H9 (cell line): ENCODE measurements around the gene METTL25B. TPM values are rescaled to one million over a fixed set of nuclear protein-coding genes. Genes with fewer than 3 reads are reported as not detected.

Experiments used
- DNase-seq: peaks from one replicate; pipeline ENCODE4 v3.0.0-alpha.2; 2017
- H2AFZ ChIP-seq: one replicate; pipeline ENCODE4 v1.6.1; 2013; ENCODE audit warnings: mild to moderate bottlenecking, low read length, control low read depth, moderate library complexity
- H2AK5ac ChIP-seq: 2 replicates; pipeline ENCODE4 v1.6.1; 2013; ENCODE audit warnings: low read length, control low read depth, mixed read lengths; ENCODE audit not compliant: insufficient read length
- H2BK120ac ChIP-seq: one replicate; pipeline ENCODE4 v1.6.1; 2013; ENCODE audit warnings: low read depth, mild to moderate bottlenecking, low read length, control low read depth, inconsistent platforms; ENCODE audit not compliant: poor library complexity, severe bottlenecking
- H2BK12ac ChIP-seq: 2 replicates; pipeline ENCODE4 v1.6.1; 2013; ENCODE audit warnings: low read length, control low read depth, mixed read lengths, low read depth; ENCODE audit not compliant: insufficient read length
- H2BK15ac ChIP-seq: 2 replicates; pipeline ENCODE4 v1.6.1; 2013; ENCODE audit warnings: low read depth, low read length, control low read depth
- H2BK20ac ChIP-seq: one replicate; pipeline ENCODE4 v1.6.1; 2013; ENCODE audit warnings: low read depth, mild to moderate bottlenecking, low read length, control low read depth, inconsistent platforms; ENCODE audit not compliant: poor library complexity, severe bottlenecking
- H2BK5ac ChIP-seq: 2 replicates; pipeline ENCODE4 v1.6.1; 2013; ENCODE audit warnings: low read length, control low read depth, mixed read lengths; ENCODE audit not compliant: insufficient read length
- H3K14ac ChIP-seq: 2 replicates; pipeline ENCODE4 v1.6.1; 2013; ENCODE audit warnings: low read length, control low read depth; ENCODE audit not compliant: insufficient read depth
- H3K18ac ChIP-seq: 2 replicates; pipeline ENCODE4 v1.6.1; 2013; ENCODE audit warnings: low read depth, mild to moderate bottlenecking, mixed read lengths, low read length, control low read depth; ENCODE audit not compliant: insufficient read length
- H3K23ac ChIP-seq: 2 replicates; pipeline ENCODE4 v1.6.1; 2013; ENCODE audit warnings: low read length, control low read depth, mixed read lengths, low read depth; ENCODE audit not compliant: insufficient read length
- H3K23me2 ChIP-seq: 2 replicates; pipeline ENCODE4 v1.6.1; 2013; ENCODE audit warnings: low read depth, mild to moderate bottlenecking, mixed read lengths, low read length, control low read depth; ENCODE audit not compliant: insufficient read length, poor library complexity, severe bottlenecking
- H3K27ac ChIP-seq: 2 replicates; pipeline ENCODE4 v1.5.1; 2013; ENCODE audit warnings: low read length, control low read depth, mixed read lengths, low read depth; ENCODE audit not compliant: insufficient read length
- H3K27me3 ChIP-seq: 2 replicates; pipeline ENCODE4 v1.6.1; 2013; ENCODE audit warnings: low read length, control low read depth, inconsistent platforms; ENCODE audit not compliant: insufficient read depth
- H3K4ac ChIP-seq: 2 replicates; pipeline ENCODE4 v1.6.1; 2013; ENCODE audit warnings: low read depth, mild to moderate bottlenecking, control low read depth, inconsistent platforms, low read length, moderate library complexity
- H3K4me1 ChIP-seq: 2 replicates; pipeline ENCODE4 v1.6.1; 2013; ENCODE audit warnings: low read length, control low read depth, inconsistent platforms; ENCODE audit not compliant: insufficient read depth
- H3K4me2 ChIP-seq: 2 replicates; pipeline ENCODE4 v1.6.1; 2013; ENCODE audit warnings: low read length, control low read depth, mixed read lengths; ENCODE audit not compliant: insufficient read length, insufficient read depth
- H3K56ac ChIP-seq: 2 replicates; pipeline ENCODE4 v1.6.1; 2013; ENCODE audit warnings: low read depth, mild to moderate bottlenecking, mixed read lengths, low read length, control low read depth; ENCODE audit not compliant: insufficient read length
- H3K79me1 ChIP-seq: 2 replicates; pipeline ENCODE4 v1.6.1; 2013; ENCODE audit warnings: low read depth, mild to moderate bottlenecking, moderate library complexity, low read length, control low read depth, inconsistent platforms; ENCODE audit not compliant: insufficient read depth, poor library complexity, severe bottlenecking
- H3K79me2 ChIP-seq: 2 replicates; pipeline ENCODE4 v1.6.1; 2013; ENCODE audit warnings: low read length, control low read depth, inconsistent platforms; ENCODE audit not compliant: insufficient read depth
- H3K9ac ChIP-seq: 2 replicates; pipeline ENCODE4 v1.6.1; 2013; ENCODE audit warnings: low read length, control low read depth, mixed read lengths; ENCODE audit not compliant: insufficient read length; ENCODE audit errors: extremely low read depth
- H3K9me3 ChIP-seq: one replicate; pipeline ENCODE4 v1.6.1; 2013; ENCODE audit warnings: low read depth, low read length, inconsistent platforms; ENCODE audit not compliant: control insufficient read depth
- H3T11ph ChIP-seq: one replicate; pipeline ENCODE4 v1.6.1; 2013; ENCODE audit warnings: mild to moderate bottlenecking, low read length, control low read depth, inconsistent platforms
- H4K20me1 ChIP-seq: one replicate; pipeline ENCODE4 v1.6.1; 2013; ENCODE audit not compliant: control insufficient read depth, insufficient read length, insufficient read depth
- H4K5ac ChIP-seq: 2 replicates; pipeline ENCODE4 v1.6.1; 2013; ENCODE audit warnings: low read depth, mild to moderate bottlenecking, mixed read lengths, low read length, control low read depth; ENCODE audit not compliant: insufficient read length
- H4K8ac ChIP-seq: replicated peaks from 2 replicates; pipeline ENCODE4 v1.6.1; 2013; ENCODE audit warnings: low read length, control low read depth, mixed read lengths, low read depth; ENCODE audit not compliant: insufficient read length
- H4K91ac ChIP-seq: 2 replicates; pipeline ENCODE4 v1.6.1; 2013; ENCODE audit warnings: low read depth, mild to moderate bottlenecking, moderate library complexity, mixed read lengths, low read length, control low read depth; ENCODE audit not compliant: insufficient read length
- H3K27ac Mint-ChIP-seq, 3 experiments: 2 replicates in 2 of 3; 3 replicates in 1 of 3; pipeline ENCODE4 v1.8.0; 2020 to 2021; ENCODE audit warnings: mixed read lengths in 3 of 3, mild to moderate bottlenecking in 1 of 3, moderate library complexity in 1 of 3
- H3K27me3 Mint-ChIP-seq: 2 replicates; pipeline ENCODE4 v1.8.0; 2021; ENCODE audit warnings: low read depth, mild to moderate bottlenecking, moderate library complexity, mixed read lengths
- H3K36me3 Mint-ChIP-seq, 3 experiments: 2 replicates in 2 of 3; 3 replicates in 1 of 3; pipeline ENCODE4 v1.8.0; 2020 to 2021; ENCODE audit warnings: low read depth in 3 of 3, mixed read lengths in 3 of 3; ENCODE audit not compliant: insufficient read depth in 1 of 3
- H3K4me1 Mint-ChIP-seq, 2 experiments: 2 replicates each; pipeline ENCODE4 v1.8.0; 2020; ENCODE audit warnings: mixed read lengths in 2 of 2
- H3K4me3 Mint-ChIP-seq, 2 experiments: 2 replicates in 1 of 2; 3 replicates in 1 of 2; pipeline ENCODE4 v1.8.0; 2020 to 2021; ENCODE audit warnings: mild to moderate bottlenecking in 2 of 2, mixed read lengths in 2 of 2, moderate library complexity in 1 of 2
- H3K9me3 Mint-ChIP-seq, 2 experiments: 2 replicates in 1 of 2; 3 replicates in 1 of 2; pipeline ENCODE4 v1.8.0; 2020; ENCODE audit warnings: mild to moderate bottlenecking in 2 of 2, mixed read lengths in 2 of 2, moderate library complexity in 1 of 2
- WGBS: extraction: QIAGEN DNeasy Blood & Tissue Kit; methylation state at CpG from one replicate; pipeline ENCODE4 v1.1.7; 2013; ENCODE audit warnings: missing lambda C conversion rate, low lambda C conversion rate, mixed read lengths; ENCODE audit not compliant: insufficient read length; ENCODE audit errors: extremely low coverage; 5-methylcytosine and 5-hydroxymethylcytosine counted together
- total RNA-seq: library from RNA; stranded (reverse); gene quantifications from 2 replicates; pipeline ENCODE4 v1.2.1, GENCODE V29; 2021
- TF ChIP-seq, protein P1 (sequence below): fragments of 200-600 bp; sonication (generic); conservative IDR thresholded peaks from 3 replicates; pipeline ENCODE4 v1.8.0; 2021; ENCODE audit warnings: antibody characterized with exemption, mild to moderate bottlenecking

The METTL25B gene
- total RNA-seq, 1 experiment from 2014 or later, result 26.2 TPM

DNA sequence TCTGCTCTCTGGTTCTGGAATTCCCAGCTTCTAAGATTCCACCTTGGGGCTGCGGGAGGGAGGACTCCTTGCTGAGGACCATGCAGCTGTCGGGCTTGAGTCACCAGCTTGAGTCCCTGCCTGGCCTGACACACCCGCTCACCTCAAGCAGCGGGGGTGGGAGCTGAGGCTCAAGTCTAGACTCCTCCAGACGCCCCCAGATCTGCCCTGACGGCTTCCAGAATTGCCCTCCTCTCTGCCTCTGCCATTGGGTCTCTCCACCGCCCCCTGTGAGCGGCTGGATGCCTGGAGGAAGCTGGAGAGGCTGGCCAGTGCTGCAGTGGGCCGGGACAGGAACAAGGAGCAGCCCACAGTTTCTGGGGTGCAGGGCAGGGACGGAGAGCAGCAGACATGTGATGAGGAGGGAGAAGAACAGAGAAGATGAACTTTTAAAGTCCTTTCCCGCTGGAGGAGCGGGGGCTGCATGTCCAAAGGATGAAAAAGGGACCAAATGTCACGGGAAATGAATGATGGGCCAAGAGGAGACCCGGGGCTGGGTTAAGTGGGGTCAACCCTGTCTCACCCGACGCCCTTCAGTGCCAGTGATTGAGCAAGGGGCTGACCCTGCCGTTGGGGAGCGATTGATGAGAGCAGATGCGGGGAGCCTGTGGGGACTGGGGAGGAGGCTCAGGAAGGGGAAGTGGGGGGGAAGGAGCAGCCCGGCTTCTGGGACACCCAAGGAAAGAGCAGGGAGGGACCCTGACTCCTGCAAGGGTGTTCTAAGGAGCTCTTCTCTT, 36.4 kb upstream of the METTL25B start:
- H2BK120ac ChIP-seq, result no peak overlapping the region
- peaks cover 17% of the 10 kb centered on the region; the same call in 1 of the 2 replicates for H3K4me1 ChIP-seq
- H2BK5ac ChIP-seq, result no peak overlapping the region
- no peak for DNase-seq
- H3K27me3 Mint-ChIP-seq, result peaks cover 13% of the 10 kb centered on the region
- no peak overlapping the region for H3K23ac ChIP-seq
- peak overlapping the region; percentile 82 to 96 (median 90); a peak in 6 of 7 replicates for H3K27ac Mint-ChIP-seq
- H3K4ac ChIP-seq, result no peak overlapping the region
- H3K4me2 ChIP-seq, result peak overlapping the region; percentile 53
- no peaks in the 10 kb centered on the region for H3K27me3 ChIP-seq
- no peak overlapping the region for H3K27ac ChIP-seq
- H3K23me2 ChIP-seq, result peaks cover 10% of the 10 kb centered on the region
- H3K4me1 Mint-ChIP-seq, result peaks cover 57 to 63% of the 10 kb centered on the region in 2 experiments
- no peaks in the 10 kb centered on the region for H3K9me3 ChIP-seq
- no peaks in the 10 kb centered on the region for H4K20me1 ChIP-seq
- no peak overlapping the region for H2AFZ ChIP-seq
- H4K5ac ChIP-seq, result no peak overlapping the region
- H3K9ac ChIP-seq, result no peak overlapping the region
- no peak overlapping the region for H2BK12ac ChIP-seq
- TF ChIP-seq, protein P1, sequence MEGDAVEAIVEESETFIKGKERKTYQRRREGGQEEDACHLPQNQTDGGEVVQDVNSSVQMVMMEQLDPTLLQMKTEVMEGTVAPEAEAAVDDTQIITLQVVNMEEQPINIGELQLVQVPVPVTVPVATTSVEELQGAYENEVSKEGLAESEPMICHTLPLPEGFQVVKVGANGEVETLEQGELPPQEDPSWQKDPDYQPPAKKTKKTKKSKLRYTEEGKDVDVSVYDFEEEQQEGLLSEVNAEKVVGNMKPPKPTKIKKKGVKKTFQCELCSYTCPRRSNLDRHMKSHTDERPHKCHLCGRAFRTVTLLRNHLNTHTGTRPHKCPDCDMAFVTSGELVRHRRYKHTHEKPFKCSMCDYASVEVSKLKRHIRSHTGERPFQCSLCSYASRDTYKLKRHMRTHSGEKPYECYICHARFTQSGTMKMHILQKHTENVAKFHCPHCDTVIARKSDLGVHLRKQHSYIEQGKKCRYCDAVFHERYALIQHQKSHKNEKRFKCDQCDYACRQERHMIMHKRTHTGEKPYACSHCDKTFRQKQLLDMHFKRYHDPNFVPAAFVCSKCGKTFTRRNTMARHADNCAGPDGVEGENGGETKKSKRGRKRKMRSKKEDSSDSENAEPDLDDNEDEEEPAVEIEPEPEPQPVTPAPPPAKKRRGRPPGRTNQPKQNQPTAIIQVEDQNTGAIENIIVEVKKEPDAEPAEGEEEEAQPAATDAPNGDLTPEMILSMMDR, result peak; percentile 10; the same call in 1 of the 3 replicates
- no CpG with 5 or more reads among the region's 20 CpGs for WGBS
- H3K4me3 Mint-ChIP-seq, result peak overlapping the region; percentile 54 to 75
- H3T11ph ChIP-seq, result no peak overlapping the region
- no peak overlapping the region for H4K8ac ChIP-seq
- no peak overlapping the region for H3K18ac ChIP-seq
- no peaks in the 10 kb centered on the region for H3K79me2 ChIP-seq
- H3K9me3 Mint-ChIP-seq, result peaks cover 0 to 5% of the 10 kb centered on the region in 2 experiments; a peak in 1 of 5 replicates
- H2AK5ac ChIP-seq, result no peak overlapping the region
- H3K36me3 Mint-ChIP-seq, result peaks cover 0 to 5% (median 2%) of the 10 kb centered on the region in 3 experiments; a peak in 2 of 7 replicates
- no peak overlapping the region for H4K91ac ChIP-seq
- H3K79me1 ChIP-seq, result no peaks in the 10 kb centered on the region
- H3K56ac ChIP-seq, result no peak overlapping the region
- no peak overlapping the region for H2BK20ac ChIP-seq
- no peak overlapping the region for H2BK15ac ChIP-seq
- H3K14ac ChIP-seq, result 0 out of 2 replicates have a peak overlapping the region, but pooled peaks have one; percentile 43
